Esophagus squamous epithelium (tissue), 4 donors: ENCODE data around the gene FBXO42.
"Not testable (repeated sequence)": the region's sequence is repeated elsewhere in the genome, so short reads cannot be mapped to it uniquely, and the experiment has no call there.

ENCODE experiments used
- CTCF ChIP-seq, 6 experiments: fragments of 450-650 bp in 4 of 6; fragments of 200-600 bp in 2 of 6; sonication (generic) in 2 of 6; IDR thresholded peaks; one replicate each; pipeline ENCODE4 v1.5.1; 2016 to 2019; ENCODE audit warnings: antibody characterized with exemption in 6 of 6, mild to moderate bottlenecking in 4 of 6, moderate library complexity in 4 of 6
- POLR2A ChIP-seq, 4 donors: fragments of 450-650 bp; IDR thresholded peaks; one replicate each; pipeline ENCODE4 v1.6.1; 2017; ENCODE audit warnings: antibody characterized with exemption in 4 of 4, mild to moderate bottlenecking in 4 of 4, moderate library complexity in 3 of 4

GRCh38 chr1:16257556-16257955 is 94.7 kb downstream of the FBXO42 start:
- TF ChIP-seq POLR2A, CTCF (IDR thresholded peaks at IDR 0.05): not testable (repeated sequence)
